ENCODE results near the gene NHEJ1. TPM values are rescaled to one million over a fixed set of nuclear protein-coding genes. Genes with fewer than 3 reads are reported as not detected.

NHEJ1 gene
- total RNA-seq, 1 experiment from 2014 or later: 16.4 TPM

DNA sequence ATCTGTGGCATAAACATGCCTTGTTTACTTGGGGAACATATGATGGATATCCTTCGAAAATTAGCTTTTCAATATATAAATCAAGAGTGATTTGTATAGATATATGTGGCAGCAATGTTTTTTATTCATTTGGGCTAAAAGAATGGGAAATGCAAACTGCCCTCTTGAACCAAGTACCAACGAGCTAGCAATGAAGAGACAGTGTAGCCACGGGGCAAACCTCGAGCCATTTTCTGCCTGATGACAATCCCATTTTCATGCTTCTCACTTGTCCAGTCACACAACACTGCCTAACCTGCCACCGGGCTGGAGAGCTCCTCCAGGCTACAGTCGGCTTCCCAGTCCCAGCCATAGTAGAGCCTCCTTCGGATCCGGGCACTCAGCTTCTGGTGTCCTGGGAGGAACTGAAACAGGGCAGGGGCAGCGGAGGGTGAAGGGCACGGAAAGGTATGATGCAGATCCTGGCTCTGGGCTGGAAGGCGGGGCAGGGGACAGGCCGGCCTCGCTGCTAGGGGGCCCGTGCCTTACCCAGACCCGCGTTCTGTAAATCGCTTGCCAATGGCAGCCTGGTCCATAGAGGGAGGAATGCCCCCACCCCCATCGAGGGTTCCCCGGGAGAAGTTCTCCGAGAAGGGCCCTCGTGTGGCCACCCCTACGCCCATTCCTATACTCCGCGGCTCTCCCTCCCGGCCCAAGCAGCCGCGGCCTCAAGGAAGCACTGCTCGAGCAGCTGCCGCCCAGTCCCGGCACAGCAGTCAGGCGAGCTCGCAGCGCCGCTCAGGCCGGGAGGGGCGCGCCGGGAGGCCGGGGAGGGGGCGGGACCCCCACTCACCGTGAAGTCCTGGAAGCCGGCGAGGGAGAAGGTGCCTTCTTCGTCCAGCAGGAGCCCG is 15.6 kb upstream of the NHEJ1 start:
- no peak for TF ChIP-seq EZH2phosphoT487 (IDR thresholded peaks at IDR 0.05; ENCODE audit: borderline replicate concordance)
- no peak for TF ChIP-seq YY1 (IDR thresholded peaks at IDR 0.05; ENCODE audit: extremely low read depth, insufficient replicate concordance, low read depth, low read length)
- TF ChIP-seq POLR2AphosphoS5 (IDR thresholded peaks at IDR 0.05; ENCODE audit: low read depth, low read length): no peak
- no peaks in the 10 kb centered on the region for H3K9me3 ChIP-seq (ENCODE audit: control insufficient read depth in 1 of 2, insufficient read depth in 1 of 2, low read depth in 1 of 2, low read length in 2 of 2)
- H2AFZ ChIP-seq (ENCODE audit: low read depth, low read length, poor library complexity, severe bottlenecking): peak overlapping the region; percentile 35
- no peaks in the 10 kb centered on the region for H3K27me3 ChIP-seq (ENCODE audit: insufficient read depth, low read length)
- no peaks in the 10 kb centered on the region for H3K9me2 ChIP-seq (ENCODE audit: insufficient read depth)
- peaks cover 4 to 10% of the 10 kb centered on the region in 2 experiments; a peak in 2 of 4 replicates for H3K36me3 ChIP-seq (ENCODE audit: control insufficient read depth in 1 of 2, insufficient read depth in 2 of 2, low read length in 2 of 2)
- H4K20me1 ChIP-seq (ENCODE audit: insufficient read depth): no peaks in the 10 kb centered on the region
- H3K4me1 ChIP-seq (ENCODE audit: control insufficient read depth in 1 of 2, insufficient read depth in 2 of 2, low read length in 2 of 2): peaks cover 10 to 27% of the 10 kb centered on the region in 2 experiments
- peak overlapping the region; percentile 97 for H3K27ac ChIP-seq (ENCODE audit: low read depth, low read length)
- H3K4me2 ChIP-seq (ENCODE audit: low read length): peak overlapping the region; percentile 98
- peak overlapping the region; percentile 87 to 93 for H3K4me3 ChIP-seq (replicated peaks in 1 of 2; ENCODE audit: low read depth in 1 of 2, low read length in 2 of 2)
- intact Hi-C loops (cut with micrococcal nuclease): loop anchor here (2.0 to 10.0 kb wide), 3 partner anchors 31 to 359 kb away; partner anchors contain the start of genes DNPEP and ZFAND2B
- peaks cover 23% of the 10 kb centered on the region for H3K79me2 ChIP-seq (ENCODE audit: insufficient read depth, low read length)
- CTCF ChIA-PET: interaction anchor here (0.6 to 1.9 kb wide), 6 partner anchors 10 to 174 kb away, joined by 3 to 16 read pairs (median 4); no protein-coding TSS in a partner anchor
- DNase-seq (ENCODE audit: low read depth, low spot score): no peak
- POLR2A ChIA-PET: interaction anchor here (0.8 to 1.4 kb wide), 4 partner anchors 17 to 41 kb away, joined by 3 to 5 read pairs (median 4); partner anchors contain the start of gene ZFAND2B
- peak; percentile 45 for ATAC-seq
- H3K9ac ChIP-seq (ENCODE audit: low read length): peak overlapping the region; percentile 85
- RAD21 ChIA-PET (ENCODE audit: low non-redundant PET in 1 of 2, low total read pairs in 2 of 2, uncharacterized antibody in 2 of 2, unreplicated experiment in 2 of 2): interaction anchor here (0.7 to 1.6 kb wide), 4 partner anchors 18 to 119 kb away, joined by 3 to 5 read pairs (median 3); no protein-coding TSS in a partner anchor
- BruUV-seq (replicated peaks): no TSS peak

DNA sequence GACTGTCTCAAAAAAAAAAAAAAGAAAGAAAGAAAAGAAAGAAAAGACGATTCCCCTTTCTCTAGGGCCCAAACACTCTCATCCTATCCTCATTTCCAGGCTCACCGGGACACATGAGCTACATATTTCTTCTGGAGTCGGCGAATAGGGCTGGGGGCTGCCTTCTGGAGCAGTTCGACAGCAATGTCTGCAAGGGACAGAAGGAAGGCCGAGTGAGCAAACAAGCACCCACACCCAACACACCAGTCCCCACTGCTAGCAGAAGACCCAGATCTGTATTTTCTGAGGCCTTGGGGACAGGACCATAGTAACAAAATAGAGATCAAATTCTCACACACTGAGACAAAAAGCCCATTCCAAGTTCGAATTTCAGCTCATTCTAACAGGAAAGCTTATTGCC is 14.9 kb upstream of the NHEJ1 start:
- RAD21 ChIA-PET (ENCODE audit: low non-redundant PET in 1 of 2, low total read pairs in 2 of 2, uncharacterized antibody in 2 of 2, unreplicated experiment in 2 of 2): interaction anchor here (0.7 to 1.6 kb wide), 3 partner anchors 18 to 43 kb away, joined by 3 to 5 read pairs (median 3); no protein-coding TSS in a partner anchor
- CTCF ChIA-PET: interaction anchor here (1.5 to 1.9 kb wide), 2 partner anchors 120 to 173 kb away, joined by 4 to 16 read pairs; no protein-coding TSS in a partner anchor
- Histone ChIP-seq H3K27me3 (ENCODE audit: insufficient read depth, low read length) (no peaks in the 10 kb centered on the region), H3K9me2 (ENCODE audit: insufficient read depth) (no peaks in the 10 kb centered on the region), H2AFZ (ENCODE audit: low read depth, low read length, poor library complexity, severe bottlenecking) (no peak overlapping the region), H3K79me2 (ENCODE audit: insufficient read depth, low read length) (peaks cover 23% of the 10 kb centered on the region), H3K36me3 (ENCODE audit: control insufficient read depth in 1 of 2, insufficient read depth in 2 of 2, low read length in 2 of 2) (peaks cover 4 to 7% of the 10 kb centered on the region in 2 experiments; a peak in 2 of 4 replicates), H3K4me1 (ENCODE audit: control insufficient read depth in 1 of 2, insufficient read depth in 2 of 2, low read length in 2 of 2) (peaks cover 10 to 27% of the 10 kb centered on the region in 2 experiments), H3K4me3 (replicated peaks in 1 of 2; ENCODE audit: low read depth in 1 of 2, low read length in 2 of 2) (peak overlapping the region; percentile 87 to 93), H3K4me2 (ENCODE audit: low read length) (peak overlapping the region; percentile 98), H4K20me1 (ENCODE audit: insufficient read depth) (no peaks in the 10 kb centered on the region), H3K9me3 (ENCODE audit: control insufficient read depth in 1 of 2, insufficient read depth in 1 of 2, low read depth in 1 of 2, low read length in 2 of 2) (no peaks in the 10 kb centered on the region), H3K9ac (ENCODE audit: low read length) (peak overlapping the region; percentile 85), H3K27ac (ENCODE audit: low read depth, low read length) (peak overlapping the region; percentile 97; the same call in 1 of the 2 replicates)
- DNase-seq (ENCODE audit: low read depth, low spot score) (no peak), ATAC-seq (no peak)
- intact Hi-C loops (cut with micrococcal nuclease): loop anchor here (5.0 to 10.0 kb wide), 2 partner anchors 212 to 359 kb away; partner anchors contain the start of gene DNPEP
- no TSS peak for BruUV-seq (replicated peaks)
- POLR2A ChIA-PET: interaction anchor here (1.3 kb wide), 1 partner anchor 31 kb away, joined by 5 read pairs; the partner anchor contains the start of gene ZFAND2B
- TF ChIP-seq ZFX (IDR thresholded peaks at IDR 0.05): no peak
- TF ChIP-seq CBX3 (IDR thresholded peaks at IDR 0.05; ENCODE audit: low read depth): no peak
- TF ChIP-seq EZH2phosphoT487 (IDR thresholded peaks at IDR 0.05; ENCODE audit: borderline replicate concordance): no peak

Data from HCT116 (cell line).